CD4-positive, CD25-positive, alpha-beta regulatory T cell (primary cell): ENCODE results near the gene GRAP2. TPM values are rescaled to one million over a fixed set of nuclear protein-coding genes. Genes with fewer than 3 reads are reported as not detected.
A peak's percentile ranks its signal among the peaks of the same experiment; 100 is the strongest.

Source experiments
- ATAC-seq, 2 donors: fragments of 150-1000 bp; cut with Tn5 transposase; one replicate each; pipeline ENCODE4 v1.10.0; 2021; ENCODE audit warnings: low read depth in 2 of 2, moderate number of reproducible peaks in 2 of 2, moderate library complexity in 1 of 2
- DNase-seq, 3 donors: peaks; one replicate each; pipeline versions ENCODE4 v3.0.0 to v3.0.0-alpha.2; 2012 to 2022; ENCODE audit warnings: mixed read lengths in 1 of 3
- H3K27ac ChIP-seq: one replicate; pipeline ENCODE4 v1.7.0; 2013; ENCODE audit warnings: mild to moderate bottlenecking, low read length; ENCODE audit not compliant: insufficient read depth, poor library complexity, severe bottlenecking
- H3K27me3 ChIP-seq: one replicate; pipeline ENCODE4 v1.7.0; 2013; ENCODE audit warnings: low read length; ENCODE audit not compliant: control insufficient read depth, insufficient read depth
- H3K36me3 ChIP-seq: one replicate; pipeline ENCODE4 v1.7.0; 2013; ENCODE audit warnings: mild to moderate bottlenecking, low read length, moderate library complexity; ENCODE audit not compliant: control insufficient read depth, insufficient read depth
- H3K4me1 ChIP-seq: 2 replicates; pipeline ENCODE4 v1.7.0; 2013; ENCODE audit warnings: mild to moderate bottlenecking, low read length; ENCODE audit not compliant: insufficient read depth, control insufficient read depth, poor library complexity, severe bottlenecking
- H3K4me3 ChIP-seq: one replicate; pipeline ENCODE4 v1.7.0; 2013; ENCODE audit warnings: low read depth, mild to moderate bottlenecking, low read length, moderate library complexity
- H3K9me3 ChIP-seq, 2 experiments: 1 replicate in 1 of 2; 2 replicates in 1 of 2; pipeline ENCODE4 v1.7.0; 2013; ENCODE audit warnings: low read length in 2 of 2, mild to moderate bottlenecking in 1 of 2, moderate library complexity in 1 of 2; ENCODE audit not compliant: control insufficient read depth in 2 of 2
- H3K27ac Mint-ChIP-seq, 3 donors: one replicate each; pipeline ENCODE4 v1.8.0; 2020 to 2022; ENCODE audit warnings: mild to moderate bottlenecking in 3 of 3, mixed read lengths in 3 of 3, moderate library complexity in 2 of 3
- H3K27me3 Mint-ChIP-seq: one replicate; pipeline ENCODE4 v1.8.0; 2022; ENCODE audit warnings: mild to moderate bottlenecking, mixed read lengths
- H3K36me3 Mint-ChIP-seq: one replicate; pipeline ENCODE4 v1.8.0; 2020; ENCODE audit warnings: mixed read lengths
- H3K4me1 Mint-ChIP-seq, 4 donors: one replicate each; pipeline ENCODE4 v1.8.0; 2020 to 2022; ENCODE audit warnings: mixed read lengths in 4 of 4, mild to moderate bottlenecking in 1 of 4
- H3K4me3 Mint-ChIP-seq, 4 donors: one replicate each; pipeline ENCODE4 v1.8.0; 2020 to 2022; ENCODE audit warnings: mild to moderate bottlenecking in 4 of 4, mixed read lengths in 4 of 4, moderate library complexity in 3 of 4
- H3K9me3 Mint-ChIP-seq, 7 donors: one replicate each; pipeline ENCODE4 v1.8.0; 2020 to 2022; ENCODE audit warnings: mixed read lengths in 7 of 7, mild to moderate bottlenecking in 3 of 7, moderate library complexity in 2 of 7
- polyA plus RNA-seq, 4 donors: library from polyadenylated mRNA; unstranded; fragments of 300-500 nt; fragmentation: Illumina TruSeq; gene quantifications; one replicate each; pipeline ENCODE4 v1.2.3, GENCODE V29; 2021
- total RNA-seq: library from RNA; stranded (reverse); gene quantifications from one replicate; pipeline ENCODE4 v1.2.3, GENCODE V29; 2022

Gene GRAP2
- total and polyA plus RNA-seq, 5 donors from 2014 or later = 48.9 to 160 (median 55.3) TPM

DNA sequence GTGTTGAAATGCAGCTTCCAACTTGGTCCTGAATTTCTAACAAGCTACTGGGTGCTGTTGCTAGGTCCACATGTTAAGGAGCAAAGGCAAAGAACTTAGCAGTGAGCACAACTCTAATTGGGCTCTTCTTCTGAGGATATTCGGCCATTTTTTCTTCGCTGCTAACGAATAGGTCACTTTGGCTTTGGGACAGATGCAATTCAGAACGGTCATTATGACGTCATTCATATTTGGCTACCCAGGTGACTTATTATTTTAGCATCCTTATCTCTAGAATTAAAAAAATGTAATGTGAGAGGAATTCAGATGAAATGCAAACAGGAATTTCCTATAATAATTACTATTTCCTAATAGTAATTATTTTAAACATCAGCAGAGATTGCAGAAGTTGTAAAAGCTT is 73.2 kb downstream of the GRAP2 start:
- no peaks in the 10 kb centered on the region for H3K27me3 ChIP-seq
- H3K27me3 Mint-ChIP-seq = no peaks in the 10 kb centered on the region
- peaks cover 0 to 1% (median 0%) of the 10 kb centered on the region in 7 donors for H3K9me3 Mint-ChIP-seq
- no peak overlapping the region for H3K27ac ChIP-seq
- H3K4me3 Mint-ChIP-seq = no peak overlapping the region
- ATAC-seq = no peak
- H3K9me3 ChIP-seq = no peaks in the 10 kb centered on the region
- H3K4me1 ChIP-seq = no peaks in the 10 kb centered on the region
- peaks cover 52% of the 10 kb centered on the region for H3K36me3 ChIP-seq
- peaks cover 49% of the 10 kb centered on the region for H3K36me3 Mint-ChIP-seq
- peak overlapping the region in 2 of 3 donors; percentile 59 to 60 for H3K27ac Mint-ChIP-seq
- H3K4me1 Mint-ChIP-seq = peaks cover 0 to 4% (median under 1%) of the 10 kb centered on the region in 4 donors
- no peak for DNase-seq
- no peak overlapping the region for H3K4me3 ChIP-seq

DNA sequence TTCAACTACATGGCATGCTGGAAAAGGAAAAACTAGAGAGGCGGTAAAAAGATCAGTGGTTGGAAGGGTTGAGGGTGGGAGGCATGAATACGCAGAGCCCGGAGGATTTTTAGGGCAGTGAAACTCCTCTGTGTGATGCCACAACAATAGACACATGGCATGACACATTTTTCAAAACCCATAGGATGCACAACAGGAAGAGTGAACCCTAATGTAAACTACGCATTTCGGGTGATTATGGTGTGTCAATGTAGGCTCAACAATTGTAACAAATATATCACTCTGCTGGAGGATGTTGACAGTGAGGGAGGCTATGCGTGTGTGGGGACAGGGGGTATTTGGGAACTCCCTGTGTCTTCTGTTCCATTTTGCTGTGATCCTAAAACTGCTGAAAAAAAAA is 78.2 kb downstream of the GRAP2 start:
- peak overlapping the region in 1 of 3 donors; percentile 65 for H3K27ac Mint-ChIP-seq
- peaks cover 6% of the 10 kb centered on the region for H3K27me3 Mint-ChIP-seq
- ATAC-seq (no peak), DNase-seq (no peak)
- Histone ChIP-seq H3K9me3 (no peaks in the 10 kb centered on the region), H3K27ac (no peak overlapping the region), H3K4me3 (no peak overlapping the region), H3K27me3 (no peaks in the 10 kb centered on the region), H3K36me3 (peaks cover 2% of the 10 kb centered on the region), H3K4me1 (no peaks in the 10 kb centered on the region)
- H3K9me3 Mint-ChIP-seq = no peaks in the 10 kb centered on the region
- H3K4me1 Mint-ChIP-seq = peaks cover 0 to 23% (median 3%) of the 10 kb centered on the region in 4 donors
- H3K36me3 Mint-ChIP-seq = peaks cover 19% of the 10 kb centered on the region
- peak overlapping the region in 1 of 4 donors; percentile 8 for H3K4me3 Mint-ChIP-seq

DNA sequence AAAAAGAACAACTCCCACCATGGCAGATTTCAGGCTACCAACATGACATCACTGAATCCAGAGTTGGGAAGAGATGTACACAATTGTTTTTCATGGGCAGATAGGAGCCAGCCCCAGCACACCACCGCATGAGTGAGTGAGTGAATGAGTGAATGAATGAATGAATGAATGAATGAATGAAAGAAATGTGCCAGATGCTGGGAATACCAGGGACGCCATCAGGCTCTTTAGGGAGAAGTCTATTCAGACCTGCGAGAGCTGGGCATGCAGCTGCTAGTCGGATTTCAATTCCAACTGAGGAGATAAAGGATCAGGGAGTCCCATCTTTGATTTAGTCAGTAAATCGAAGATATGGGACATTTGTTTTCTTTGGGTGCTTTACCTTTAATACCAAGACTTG is 78.6 kb downstream of the GRAP2 start:
- Histone ChIP-seq H3K27me3 (no peaks in the 10 kb centered on the region), H3K27ac (no peak overlapping the region), H3K4me3 (no peak overlapping the region), H3K36me3 (peaks cover 2% of the 10 kb centered on the region), H3K4me1 (no peaks in the 10 kb centered on the region), H3K9me3 (no peaks in the 10 kb centered on the region)
- no peaks in the 10 kb centered on the region for H3K9me3 Mint-ChIP-seq
- ATAC-seq (no peak), DNase-seq (no peak)
- peaks cover 19% of the 10 kb centered on the region for H3K36me3 Mint-ChIP-seq
- peak overlapping the region in 1 of 3 donors; percentile 65 for H3K27ac Mint-ChIP-seq
- peaks cover 6% of the 10 kb centered on the region for H3K27me3 Mint-ChIP-seq
- H3K4me1 Mint-ChIP-seq = peaks cover 0 to 23% (median 4%) of the 10 kb centered on the region in 4 donors
- no peak overlapping the region for H3K4me3 Mint-ChIP-seq

DNA sequence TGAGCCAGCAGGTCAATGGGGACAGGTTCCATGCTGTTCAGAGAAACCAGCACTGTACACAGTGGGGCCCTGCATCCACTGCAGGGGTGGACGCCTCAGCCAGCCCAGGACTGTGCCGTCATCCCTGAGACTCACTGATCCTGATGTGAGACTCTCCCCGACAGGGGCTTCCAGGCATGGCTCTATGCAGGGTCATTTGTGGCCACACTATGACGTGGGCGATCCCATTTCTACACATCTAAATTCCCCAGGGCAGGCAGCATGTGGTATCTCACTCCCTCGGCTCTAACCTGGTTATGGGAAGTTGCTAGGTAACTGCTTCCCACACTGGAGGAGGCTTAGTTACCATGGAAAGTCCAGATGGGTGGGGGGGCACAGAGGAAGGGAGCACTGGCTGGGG is 79.7 kb downstream of the GRAP2 start:
- peak overlapping the region in 1 of 3 donors; percentile 51 for H3K27ac Mint-ChIP-seq
- DNase-seq = no peak

DNA sequence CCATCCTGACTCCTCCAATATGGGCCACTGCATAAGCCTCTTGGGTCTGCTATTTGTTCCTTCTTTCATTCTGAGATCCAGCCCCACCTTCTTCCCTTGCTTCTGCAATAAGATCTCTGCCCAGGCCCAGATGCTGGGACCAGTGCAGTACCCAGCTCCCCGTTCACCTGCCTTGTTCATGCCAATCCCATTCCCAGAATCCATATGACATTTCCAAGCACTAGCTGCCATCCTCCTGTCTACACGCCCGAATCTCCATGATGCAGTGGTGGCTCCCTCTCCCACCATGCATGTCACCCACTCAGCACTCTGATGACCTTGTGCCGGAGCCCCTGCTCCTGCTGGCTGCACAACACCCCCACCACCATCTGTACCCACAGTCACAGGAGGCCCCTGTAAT is 82.5 kb downstream of the GRAP2 start:
- Histone ChIP-seq H3K9me3 (no peaks in the 10 kb centered on the region), H3K27me3 (no peaks in the 10 kb centered on the region), H3K36me3 (no peaks in the 10 kb centered on the region), H3K4me3 (no peak overlapping the region), H3K4me1 (no peaks in the 10 kb centered on the region), H3K27ac (no peak overlapping the region)
- no peaks in the 10 kb centered on the region for H3K36me3 Mint-ChIP-seq
- peaks cover 9% of the 10 kb centered on the region for H3K27me3 Mint-ChIP-seq
- H3K27ac Mint-ChIP-seq = peak overlapping the region in 1 of 3 donors; percentile 76
- no peaks in the 10 kb centered on the region for H3K9me3 Mint-ChIP-seq
- peaks cover 0 to 23% (median 5%) of the 10 kb centered on the region in 4 donors for H3K4me1 Mint-ChIP-seq
- peak overlapping the region in 1 of 4 donors; percentile 22 for H3K4me3 Mint-ChIP-seq
- no peak for DNase-seq
- ATAC-seq = no peak

More for the DNA sequence above, 79.7 kb downstream of the GRAP2 start:
- no peak overlapping the region for H3K4me3 ChIP-seq
- no peaks in the 10 kb centered on the region for H3K9me3 ChIP-seq
- peaks cover 2% of the 10 kb centered on the region for H3K36me3 ChIP-seq
- H3K9me3 Mint-ChIP-seq = no peaks in the 10 kb centered on the region
- H3K27me3 ChIP-seq = no peaks in the 10 kb centered on the region
- H3K4me1 ChIP-seq = no peaks in the 10 kb centered on the region
- H3K27me3 Mint-ChIP-seq = peaks cover 6% of the 10 kb centered on the region
- H3K4me3 Mint-ChIP-seq = no peak overlapping the region
- peaks cover 15% of the 10 kb centered on the region for H3K36me3 Mint-ChIP-seq
- peaks cover 0 to 21% (median 5%) of the 10 kb centered on the region in 4 donors for H3K4me1 Mint-ChIP-seq
- ATAC-seq = no peak
- H3K27ac ChIP-seq = no peak overlapping the region

DNA sequence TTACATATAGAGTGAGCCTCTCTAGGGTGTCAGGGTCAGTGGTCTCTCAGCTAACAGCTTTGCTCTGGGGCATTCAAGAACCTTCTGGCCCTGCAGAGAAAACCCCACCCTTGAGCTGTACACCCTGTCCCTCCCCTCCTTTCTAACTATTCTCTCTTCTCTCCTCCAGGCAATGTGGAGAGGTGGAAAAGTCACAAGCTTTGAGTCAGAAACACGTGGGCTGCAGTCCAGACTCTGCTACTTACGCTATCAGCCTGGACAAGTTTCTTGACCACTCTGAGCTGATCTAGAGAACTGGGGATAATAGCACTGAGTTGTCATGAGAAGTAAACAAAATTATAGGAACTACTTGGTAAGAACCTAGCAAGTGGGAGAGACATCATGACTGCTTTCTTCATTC is 83.1 kb downstream of the GRAP2 start:
- H3K36me3 Mint-ChIP-seq = no peaks in the 10 kb centered on the region
- peaks cover 11% of the 10 kb centered on the region for H3K27me3 Mint-ChIP-seq
- peak overlapping the region in 2 of 3 donors; percentile 32 to 76 for H3K27ac Mint-ChIP-seq
- no peaks in the 10 kb centered on the region for H3K36me3 ChIP-seq
- peaks cover 0 to 1% (median 0%) of the 10 kb centered on the region in 7 donors for H3K9me3 Mint-ChIP-seq
- no peak overlapping the region for H3K27ac ChIP-seq
- H3K27me3 ChIP-seq = no peaks in the 10 kb centered on the region
- peak overlapping the region in 1 of 4 donors; percentile 52 for H3K4me3 Mint-ChIP-seq
- no peak for DNase-seq
- H3K9me3 ChIP-seq = no peaks in the 10 kb centered on the region
- H3K4me1 ChIP-seq = no peaks in the 10 kb centered on the region
- peaks cover 0 to 22% (median 5%) of the 10 kb centered on the region in 4 donors for H3K4me1 Mint-ChIP-seq
- no peak for ATAC-seq
- H3K4me3 ChIP-seq = no peak overlapping the region

DNA sequence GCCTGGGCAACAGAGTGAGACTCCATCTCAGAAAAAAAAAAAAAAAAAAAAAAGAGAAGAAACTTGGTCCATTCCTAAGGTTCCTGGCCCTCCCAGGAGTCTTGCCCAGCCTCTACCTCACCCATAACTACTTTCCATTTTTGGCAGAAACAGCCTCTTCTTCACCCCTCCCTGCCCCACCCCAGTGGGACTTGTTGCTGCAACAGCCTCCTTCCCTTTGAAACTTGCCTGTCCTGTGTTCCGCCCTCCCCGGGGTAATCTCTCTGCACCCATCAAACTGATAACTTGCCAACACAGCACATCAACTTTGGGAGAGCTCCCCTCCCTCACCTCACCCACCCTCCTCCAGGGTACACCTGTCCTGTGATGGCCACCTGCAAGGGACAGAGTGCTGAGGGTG is 83.9 kb downstream of the GRAP2 start:
- no peak overlapping the region for H3K4me3 Mint-ChIP-seq
- no peaks in the 10 kb centered on the region for H3K27me3 ChIP-seq

DNA sequence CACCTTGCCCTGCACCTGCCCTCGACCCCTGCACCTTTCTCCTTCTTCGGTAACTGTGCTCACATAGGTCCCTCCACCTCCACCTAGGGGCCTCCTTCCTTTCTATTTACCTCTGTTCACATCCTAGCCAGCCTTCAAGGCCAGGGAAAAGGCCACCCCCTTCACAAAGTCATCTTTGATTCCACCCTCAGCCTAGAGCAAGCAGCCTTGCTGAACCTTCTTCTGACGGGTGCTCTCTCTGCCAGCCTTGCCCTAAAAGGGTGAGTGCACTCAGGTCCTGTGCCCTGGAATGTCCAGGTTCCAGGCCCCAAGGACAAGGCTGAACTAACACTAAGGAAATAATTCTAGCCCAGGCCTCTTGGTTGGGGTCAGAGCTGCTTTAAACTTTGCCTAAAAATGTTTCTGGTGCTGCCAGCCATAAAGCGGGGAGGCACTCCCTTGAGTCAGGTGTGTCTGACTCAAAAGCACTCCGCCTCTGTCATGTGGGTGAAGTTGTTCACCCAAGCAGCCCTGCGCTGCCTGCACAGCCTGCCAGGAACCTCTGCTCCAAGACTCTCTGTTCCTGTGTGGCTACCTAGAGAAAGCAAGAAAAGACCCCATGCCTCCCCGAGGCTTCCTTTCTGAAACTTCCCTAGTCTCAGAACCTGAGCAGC is 84.6 kb downstream of the GRAP2 start:
- Mint-ChIP-seq H3K9me3 (peaks cover 0 to 1% (median 0%) of the 10 kb centered on the region in 7 donors), H3K4me3 (peak overlapping the region in 2 of 4 donors; percentile 63 to 73), H3K27ac (peak overlapping the region; percentile 29 to 82 (median 72)), H3K4me1 (peaks cover 0 to 9% (median 2%) of the 10 kb centered on the region in 4 donors), H3K27me3 (peaks cover 12% of the 10 kb centered on the region), H3K36me3 (no peaks in the 10 kb centered on the region)
- no peaks in the 10 kb centered on the region for H3K9me3 ChIP-seq
- H3K4me1 ChIP-seq = no peaks in the 10 kb centered on the region
- ATAC-seq (peak in 1 of 2 donors; percentile 13), DNase-seq (no peak)
- no peaks in the 10 kb centered on the region for H3K27me3 ChIP-seq
- H3K4me3 ChIP-seq = no peak overlapping the region
- H3K27ac ChIP-seq = no peak overlapping the region
- no peaks in the 10 kb centered on the region for H3K36me3 ChIP-seq

More for the DNA sequence above, 83.9 kb downstream of the GRAP2 start:
- H3K36me3 ChIP-seq = no peaks in the 10 kb centered on the region
- DNase-seq = no peak
- no peak overlapping the region for H3K27ac ChIP-seq
- Mint-ChIP-seq H3K27ac (no peak overlapping the region), H3K36me3 (no peaks in the 10 kb centered on the region), H3K9me3 (peaks cover 0 to 1% (median 0%) of the 10 kb centered on the region in 7 donors), H3K4me1 (peaks cover 0 to 16% (median 5%) of the 10 kb centered on the region in 4 donors), H3K27me3 (peaks cover 11% of the 10 kb centered on the region)
- H3K9me3 ChIP-seq = no peaks in the 10 kb centered on the region
- no peaks in the 10 kb centered on the region for H3K4me1 ChIP-seq
- no peak overlapping the region for H3K4me3 ChIP-seq
- ATAC-seq = no peak
